Common myeloid progenitor, CD34-positive (primary cell): ENCODE results near the gene MC2R.

ENCODE experiments used
- CTCF ChIA-PET: fragments of 350-600 bp; sonication (Branson Sonifier 250); formaldehyde crosslinking; loops from one replicate; lab custom pipeline; 2021; ENCODE audit warnings: antibody characterized with exemption; lab: Charles Lee
- POLR2A ChIA-PET: fragments of 350-600 bp; sonication (Branson Sonifier 250); formaldehyde crosslinking; loops from one replicate; lab custom pipeline; 2021; ENCODE audit warnings: antibody characterized with exemption; lab: Charles Lee
- DNase-seq, 3 donors: peaks; one replicate each; pipeline versions ENCODE4 v3.0.0 to v3.0.0-alpha.2; 2013
- H3K27ac ChIP-seq, 2 experiments: 1 replicate in 1 of 2; 2 replicates in 1 of 2; pipeline ENCODE4 v1.7.0; 2013; ENCODE audit warnings: inconsistent platforms in 2 of 2, low read length in 2 of 2, mild to moderate bottlenecking in 2 of 2, low read depth in 1 of 2, moderate library complexity in 1 of 2; ENCODE audit not compliant: severe bottlenecking in 2 of 2, insufficient read depth in 1 of 2, poor library complexity in 1 of 2
- H3K27me3 ChIP-seq, 5 experiments: replicated peaks in 2 of 5; 1 replicate in 3 of 5; 2 replicates in 2 of 5; pipeline versions ENCODE4 v1.6.1 to v1.7.0; 2013; ENCODE audit warnings: low read length in 4 of 5, mild to moderate bottlenecking in 2 of 5, moderate library complexity in 2 of 5, inconsistent platforms in 1 of 5; ENCODE audit not compliant: insufficient read depth in 5 of 5, control insufficient read depth in 4 of 5
- H3K36me3 ChIP-seq, 4 experiments: 1 replicate in 2 of 4; 2 replicates in 2 of 4; pipeline versions ENCODE4 v1.6.1 to v1.7.0; 2013; ENCODE audit warnings: low read length in 3 of 4, control low read depth in 1 of 4, mild to moderate bottlenecking in 1 of 4; ENCODE audit not compliant: control insufficient read depth in 4 of 4, insufficient read depth in 4 of 4
- H3K4me1 ChIP-seq, 4 experiments: 1 replicate in 3 of 4; 2 replicates in 1 of 4; pipeline versions ENCODE4 v1.6.1 to v1.7.1; 2013; ENCODE audit warnings: low read length in 3 of 4, mild to moderate bottlenecking in 3 of 4, control low read depth in 1 of 4, inconsistent platforms in 1 of 4, moderate library complexity in 1 of 4; ENCODE audit not compliant: control insufficient read depth in 4 of 4, insufficient read depth in 4 of 4; ENCODE audit errors: control extremely low read depth in 1 of 4
- H3K4me3 ChIP-seq, 7 experiments: 1 replicate in 4 of 7; 2 replicates in 3 of 7; pipeline versions ENCODE4 v1.5.1 to v1.7.0; 2013; ENCODE audit warnings: mild to moderate bottlenecking in 7 of 7, low read length in 6 of 7, moderate library complexity in 6 of 7, inconsistent platforms in 2 of 7, low read depth in 2 of 7, control low read depth in 1 of 7; ENCODE audit not compliant: insufficient read depth in 4 of 7, control insufficient read depth in 1 of 7; ENCODE audit errors: extremely low read depth in 1 of 7
- H3K9me3 ChIP-seq, 5 experiments: 1 replicate in 4 of 5; 2 replicates in 1 of 5; pipeline versions ENCODE4 v1.6.1 to v1.7.1; 2013; ENCODE audit warnings: low read length in 4 of 5, mild to moderate bottlenecking in 2 of 5, inconsistent platforms in 1 of 5, low read depth in 1 of 5, moderate library complexity in 1 of 5; ENCODE audit not compliant: control insufficient read depth in 4 of 5, insufficient read depth in 2 of 5; ENCODE audit errors: control extremely low read depth in 1 of 5
- WGBS: methylation state at CpG from one replicate; pipeline ENCODE4 v1.1.5; 2013; ENCODE audit not compliant: insufficient coverage; 5-methylcytosine and 5-hydroxymethylcytosine counted together

The MC2R gene

DNA sequence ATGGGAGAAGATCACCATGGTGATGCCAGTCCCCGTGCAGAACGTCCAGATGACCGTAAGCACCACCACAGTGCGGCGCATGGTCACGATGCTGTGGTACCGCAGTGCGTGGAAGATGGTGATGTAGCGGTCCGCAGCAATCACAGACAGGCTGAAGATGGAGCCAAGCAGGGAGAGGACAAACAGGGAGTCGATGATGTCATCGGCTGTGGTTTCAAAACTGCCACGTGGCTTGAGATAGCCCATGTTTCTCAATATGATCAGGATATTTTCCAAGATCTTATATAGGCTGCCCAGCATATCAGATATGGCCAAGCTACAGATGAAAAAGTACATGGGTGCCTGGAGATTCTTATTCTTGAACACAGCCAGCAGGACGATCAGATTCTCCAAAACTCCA is 30.3 kb downstream of the MC2R start:
- Histone ChIP-seq H3K4me1 (no peaks in the 10 kb centered on the region), H3K27ac (no peak overlapping the region), H3K4me3 (no peak overlapping the region), H3K36me3 (no peaks in the 10 kb centered on the region), H3K9me3 (no peaks in the 10 kb centered on the region), H3K27me3 (peaks cover 0 to 2% (median 0%) of the 10 kb centered on the region in 5 experiments)
- ChIA-PET POLR2A (no interaction called here), CTCF (no interaction called here)
- DNase-seq: no peak
- WGBS: 96% methylated on average over 14 of the region's 14 CpGs

DNA sequence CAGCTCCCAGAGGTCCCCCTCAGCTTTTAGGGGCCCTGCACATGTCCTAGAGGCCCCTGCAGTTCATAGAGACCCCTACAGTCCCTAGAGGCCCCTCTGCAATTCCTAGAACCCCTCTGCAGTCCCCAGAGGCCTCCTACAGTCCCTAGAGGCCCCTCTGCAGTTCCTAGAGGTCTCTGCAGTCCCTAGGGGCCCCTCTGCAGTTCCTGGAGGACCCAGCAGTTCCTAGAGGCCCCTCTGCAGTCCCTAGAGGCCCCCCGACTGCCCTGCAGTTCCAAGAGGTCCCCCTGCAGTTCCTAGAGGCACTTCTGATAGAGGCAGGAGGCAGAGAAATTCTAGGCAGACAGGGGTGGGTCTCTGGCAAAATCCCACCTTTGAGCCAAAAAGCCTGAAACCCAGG is 35.4 kb downstream of the MC2R start:
- ChIA-PET POLR2A (no interaction called here), CTCF (no interaction called here)
- Histone ChIP-seq H3K36me3 (no peaks in the 10 kb centered on the region), H3K4me3 (no peak overlapping the region), H3K27me3 (peaks cover 0 to 5% (median 0%) of the 10 kb centered on the region in 5 experiments), H3K9me3 (no peaks in the 10 kb centered on the region), H3K27ac (no peak overlapping the region), H3K4me1 (no peaks in the 10 kb centered on the region)
- DNase-seq: no peak
- 57% methylated on average over 1 of the region's 1 CpG for WGBS

DNA sequence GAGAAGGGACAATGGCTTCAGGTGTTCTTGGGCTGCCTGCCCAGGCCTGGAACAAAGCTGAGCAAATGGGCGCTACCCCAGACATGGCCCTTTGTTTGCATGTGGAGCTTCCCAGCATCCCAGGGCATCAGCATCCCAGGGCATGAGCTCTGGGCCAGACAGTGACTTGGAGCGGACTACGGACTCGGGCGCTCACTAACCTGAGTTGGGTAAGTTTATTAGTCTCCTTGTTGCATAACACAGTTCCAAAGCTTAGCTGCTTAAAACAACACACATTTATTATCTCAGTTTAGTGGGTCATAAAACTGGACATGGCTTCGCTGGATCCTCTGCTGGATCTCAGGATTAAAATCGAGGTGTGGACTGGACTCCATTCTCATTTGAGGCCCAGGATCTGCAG is 35.8 kb downstream of the MC2R start:
- Histone ChIP-seq H3K4me1 (no peaks in the 10 kb centered on the region), H3K27ac (no peak overlapping the region), H3K4me3 (no peak overlapping the region), H3K36me3 (no peaks in the 10 kb centered on the region), H3K27me3 (peaks cover 0 to 5% (median 0%) of the 10 kb centered on the region in 5 experiments), H3K9me3 (no peaks in the 10 kb centered on the region)
- WGBS: 97% methylated on average over 7 of the region's 7 CpGs
- CTCF ChIA-PET: no interaction called here
- POLR2A ChIA-PET: no interaction called here
- no peak for DNase-seq

DNA sequence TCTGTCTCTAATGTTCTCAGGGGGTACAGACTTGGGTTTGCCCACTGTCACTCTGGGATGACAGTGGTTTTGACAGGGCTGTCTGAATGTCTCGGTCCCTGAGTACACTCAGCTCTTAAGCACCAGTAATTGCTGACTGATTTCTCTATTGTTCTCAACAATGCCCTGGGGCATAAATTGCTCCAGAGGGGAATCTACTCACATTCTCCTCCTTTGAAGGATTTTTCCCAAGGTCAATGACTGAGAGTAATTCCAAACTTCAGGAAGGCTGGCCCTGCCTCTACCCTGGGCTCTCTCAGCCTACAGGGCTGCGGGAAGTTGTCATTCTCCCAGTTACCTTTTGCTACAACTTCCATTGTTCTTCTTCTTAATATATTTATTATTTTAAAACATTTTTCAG is 36.5 kb downstream of the MC2R start:
- DNase-seq: no peak
- no peaks in the 10 kb centered on the region for H3K4me1 ChIP-seq
- 100% methylated on average over 1 of the region's 2 CpGs for WGBS
- H3K27ac ChIP-seq: no peak overlapping the region
- peaks cover 0 to 5% (median 0%) of the 10 kb centered on the region in 5 experiments for H3K27me3 ChIP-seq
- CTCF ChIA-PET: no interaction called here
- no peaks in the 10 kb centered on the region for H3K9me3 ChIP-seq
- no peak overlapping the region for H3K4me3 ChIP-seq
- no peaks in the 10 kb centered on the region for H3K36me3 ChIP-seq
- POLR2A ChIA-PET: no interaction called here

DNA sequence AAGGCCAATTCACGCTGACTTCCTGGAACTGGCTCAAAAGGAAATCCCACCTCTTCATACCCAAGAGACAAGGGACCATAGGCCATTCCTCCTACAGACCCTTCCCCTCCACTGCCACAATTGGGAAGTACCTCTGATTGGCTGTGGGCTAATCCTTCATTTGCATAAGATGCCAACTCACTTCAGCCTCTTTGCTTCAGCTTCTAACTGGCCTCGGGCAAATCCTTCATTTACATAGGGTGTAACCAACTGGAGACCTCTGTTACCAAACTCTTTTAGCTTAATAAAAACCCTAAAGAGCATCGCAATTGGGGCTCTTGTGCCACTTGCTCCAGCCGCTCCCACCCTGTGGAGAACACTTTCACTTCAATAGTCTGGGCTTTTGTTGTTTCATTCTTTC is 38.2 kb downstream of the MC2R start:
- H3K36me3 ChIP-seq: no peaks in the 10 kb centered on the region
- H3K27ac ChIP-seq: no peak overlapping the region
- peaks cover 0 to 15% (median 2%) of the 10 kb centered on the region in 5 experiments for H3K27me3 ChIP-seq
- POLR2A ChIA-PET: no interaction called here
- CTCF ChIA-PET: no interaction called here
- DNase-seq: no peak
- H3K4me3 ChIP-seq: no peak overlapping the region
- no peaks in the 10 kb centered on the region for H3K9me3 ChIP-seq
- WGBS: 87% methylated on average over 4 of the region's 4 CpGs
- H3K4me1 ChIP-seq: no peaks in the 10 kb centered on the region

DNA sequence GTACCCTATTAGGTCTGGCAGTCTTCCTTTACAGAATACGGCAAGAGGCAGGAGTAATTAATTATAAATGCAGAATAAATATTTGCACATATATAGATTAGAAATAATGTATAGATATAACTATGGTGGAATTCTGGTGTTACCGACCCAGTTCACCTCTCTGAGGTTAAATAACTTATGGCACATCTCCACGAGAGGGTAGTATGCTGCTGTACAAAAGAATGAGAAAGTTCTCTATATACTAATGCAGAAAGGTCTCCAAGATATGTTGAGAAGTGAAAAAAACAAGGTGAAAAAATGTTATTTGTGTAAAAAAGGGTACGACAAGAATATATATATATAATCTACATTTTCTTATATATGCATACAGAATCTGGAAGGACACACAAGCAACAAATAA is 40.8 kb downstream of the MC2R start:
- Histone ChIP-seq H3K27ac (no peak overlapping the region), H3K36me3 (no peaks in the 10 kb centered on the region), H3K4me3 (no peak overlapping the region), H3K27me3 (peaks cover 2 to 35% (median 9%) of the 10 kb centered on the region in 5 experiments), H3K9me3 (no peaks in the 10 kb centered on the region), H3K4me1 (no peaks in the 10 kb centered on the region)
- ChIA-PET CTCF (no interaction called here), POLR2A (no interaction called here)
- WGBS: no CpG with 5 or more reads among the region's 4 CpGs
- DNase-seq: no peak

DNA sequence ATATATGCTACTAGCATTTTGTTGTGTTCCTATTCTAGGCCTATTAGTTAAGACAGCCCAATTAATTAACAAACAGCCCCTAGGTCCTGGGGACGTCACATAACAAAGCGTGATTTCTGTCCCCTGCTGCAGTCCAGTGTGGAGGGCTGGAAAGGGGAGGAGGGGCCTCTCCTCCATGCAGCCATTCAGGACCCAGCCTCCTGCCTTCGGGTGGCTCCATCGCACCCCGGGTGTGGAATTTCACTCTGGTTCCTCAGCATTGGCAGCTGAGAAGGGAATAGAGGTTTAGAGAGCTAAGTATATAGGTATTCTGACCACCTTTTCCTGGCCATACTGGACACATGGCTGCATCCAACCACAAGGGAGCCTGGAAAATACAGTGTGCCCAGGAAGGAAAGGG is 42.4 kb downstream of the MC2R start:
- DNase-seq: no peak
- Histone ChIP-seq H3K4me1 (no peaks in the 10 kb centered on the region), H3K27me3 (peaks cover 2 to 50% (median 19%) of the 10 kb centered on the region in 5 experiments), H3K36me3 (no peaks in the 10 kb centered on the region), H3K4me3 (no peak overlapping the region), H3K27ac (no peak overlapping the region), H3K9me3 (no peaks in the 10 kb centered on the region)
- WGBS: 92% methylated on average over 2 of the region's 5 CpGs
- ChIA-PET POLR2A (no interaction called here), CTCF (no interaction called here)
